ENCODE data around the gene JMJD8. TPM values are rescaled to one million over a fixed set of nuclear protein-coding genes. Genes with fewer than 3 reads are reported as not detected.

Gene JMJD8
- total and polyA plus RNA-seq, 8 donors = 41.7 to 72.6 (median 45.5) TPM

GRCh38 chr16:667113-667779 lies 16.9 kb downstream of the JMJD8 start:
- H3K4me3 ChIP-seq = peak overlapping the region in 1 of 2 donors; percentile 83
- H3K4me1 ChIP-seq = peaks cover 6 to 18% of the 10 kb centered on the region in 2 donors
- peak overlapping the region; percentile 69 to 70 for H3K27ac ChIP-seq
- no peaks in the 10 kb centered on the region for H3K27me3 ChIP-seq
- no peak for DNase-seq
- H3K36me3 ChIP-seq = peaks cover 0 to 34% of the 10 kb centered on the region in 2 donors
- H3K9me3 ChIP-seq = no peaks in the 10 kb centered on the region
- no peak for ATAC-seq
- intact Hi-C loops (cut with DNase I) = no loop called here
- TF ChIP-seq CTCF (IDR thresholded peaks at IDR 0.05) = no peak

- H3K27me3 ChIP-seq = no peaks in the 10 kb centered on the region
- H3K9me3 ChIP-seq = no peaks in the 10 kb centered on the region
- peaks cover 0 to 27% of the 10 kb centered on the region in 2 donors for H3K36me3 ChIP-seq
- H3K27ac ChIP-seq = no peak overlapping the region
- no peak for DNase-seq
- peaks cover 6 to 19% of the 10 kb centered on the region in 2 donors for H3K4me1 ChIP-seq
- intact Hi-C loops (cut with DNase I) = no loop called here
- TF ChIP-seq CTCF (IDR thresholded peaks at IDR 0.05) = no peak
- no peak overlapping the region for H3K4me3 ChIP-seq
- no peak for ATAC-seq
Measured at GRCh38 chr16:666572-666971, 17.6 kb downstream of the JMJD8 start.

GRCh38 chr16:662597-662996 lies 21.5 kb downstream of the JMJD8 start:
- intact Hi-C loops (cut with DNase I) = loop anchor here in 1 of 2 donors (5.0 kb wide), 1 partner anchor 85 kb away; no protein-coding TSS in a partner anchor
- H3K9me3 ChIP-seq = no peaks in the 10 kb centered on the region
- peaks cover 3 to 21% of the 10 kb centered on the region in 2 donors for H3K4me1 ChIP-seq
- ATAC-seq (no peak), DNase-seq (no peak)
- no peak overlapping the region for H3K4me3 ChIP-seq
- H3K27me3 ChIP-seq = no peaks in the 10 kb centered on the region
- H3K36me3 ChIP-seq = peaks cover 0 to 18% of the 10 kb centered on the region in 2 donors
- H3K27ac ChIP-seq = no peak overlapping the region
- no peak for TF ChIP-seq CTCF (IDR thresholded peaks at IDR 0.05)

- Histone ChIP-seq H3K9me3 (no peaks in the 10 kb centered on the region), H3K27me3 (no peaks in the 10 kb centered on the region), H3K27ac (no peak overlapping the region), H3K4me3 (no peak overlapping the region), H3K4me1 (peaks cover 3 to 17% of the 10 kb centered on the region in 2 donors), H3K36me3 (peaks cover 0 to 22% of the 10 kb centered on the region in 2 donors)
- DNase-seq (no peak), ATAC-seq (no peak)
- intact Hi-C loops (cut with DNase I) = loop anchor here in 1 of 2 donors (5.0 kb wide), 1 partner anchor 85 kb away; no protein-coding TSS in a partner anchor
- TF ChIP-seq CTCF (IDR thresholded peaks at IDR 0.05) = no peak
Measured at GRCh38 chr16:662095-662494, 22.0 kb downstream of the JMJD8 start.

- no peak overlapping the region for H3K4me3 ChIP-seq
- H3K4me1 ChIP-seq = peaks cover 3 to 17% of the 10 kb centered on the region in 2 donors
- no peak for TF ChIP-seq CTCF (IDR thresholded peaks at IDR 0.05)
- ATAC-seq = no peak
- H3K36me3 ChIP-seq = peaks cover 0 to 30% of the 10 kb centered on the region in 2 donors
- intact Hi-C loops (cut with DNase I) = loop anchor here in 1 of 2 donors (5.0 kb wide), 1 partner anchor 84 kb away; no protein-coding TSS in a partner anchor
- DNase-seq = no peak
- no peaks in the 10 kb centered on the region for H3K27me3 ChIP-seq
- H3K9me3 ChIP-seq = no peaks in the 10 kb centered on the region
- H3K27ac ChIP-seq = peak overlapping the region; percentile 19 to 55
Measured at GRCh38 chr16:661184-661821, 22.8 kb downstream of the JMJD8 start.

Data from left lung (tissue), 10 donors.